Nephron (organoid): ENCODE data around the gene SF3B1.
"Not testable (repeated sequence)": the region's sequence is repeated elsewhere in the genome, so short reads cannot be mapped to it uniquely, and the experiment has no call there.

Experiments used
- H3K27ac Mint-ChIP-seq, 3 experiments: 2 replicates each; pipeline ENCODE4 v1.8.0; 2020; ENCODE audit warnings: mixed read lengths in 3 of 3, mild to moderate bottlenecking in 2 of 3, moderate library complexity in 1 of 3
- H3K27me3 Mint-ChIP-seq: 2 replicates; pipeline ENCODE4 v1.8.0; 2021; ENCODE audit warnings: low read depth, mild to moderate bottlenecking, moderate library complexity, mixed read lengths
- H3K36me3 Mint-ChIP-seq: 2 replicates; pipeline ENCODE4 v1.8.0; 2020; ENCODE audit warnings: low read depth, mixed read lengths
- H3K4me1 Mint-ChIP-seq: 2 replicates; pipeline ENCODE4 v1.8.0; 2020; ENCODE audit warnings: mixed read lengths
- H3K4me3 Mint-ChIP-seq, 3 experiments: 2 replicates each; pipeline ENCODE4 v1.8.0; 2020; ENCODE audit warnings: mild to moderate bottlenecking in 3 of 3, mixed read lengths in 3 of 3, moderate library complexity in 2 of 3
- H3K9me3 Mint-ChIP-seq: 2 replicates; pipeline ENCODE4 v1.8.0; 2020; ENCODE audit warnings: mixed read lengths
- TF ChIP-seq, protein P1 (sequence below), 3 experiments: fragments of 200-600 bp; sonication (generic); IDR thresholded peaks; one replicate each; pipeline ENCODE4 v1.5.0; 2021; ENCODE audit warnings: antibody characterized with exemption in 3 of 3; ENCODE audit not compliant: unreplicated experiment in 3 of 3

SF3B1 gene

DNA sequence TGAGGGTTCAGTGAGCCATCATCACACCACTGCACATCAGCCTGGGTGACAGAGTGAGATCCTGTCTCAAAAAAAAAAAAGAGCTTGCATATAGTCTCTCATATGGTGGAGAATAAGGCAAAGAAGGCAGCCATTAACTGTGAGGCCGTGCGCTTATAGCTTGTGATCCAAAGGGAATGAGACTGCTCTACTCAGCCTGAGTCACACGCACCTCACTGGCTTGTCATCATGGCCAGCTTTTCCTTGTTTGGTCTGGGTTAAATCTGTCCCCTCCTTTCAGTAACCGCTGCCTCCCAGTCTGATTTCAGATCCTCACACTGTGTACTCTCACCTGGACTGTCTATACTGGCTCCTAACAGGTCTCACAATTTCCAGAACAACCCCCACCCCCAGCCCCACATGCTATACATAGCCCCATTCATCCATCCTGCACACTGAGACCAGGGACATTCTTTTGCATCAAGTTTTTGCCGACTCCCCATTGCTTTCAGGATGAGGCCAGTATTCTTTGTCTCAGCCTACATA, 88.9 kb downstream of the SF3B1 start:
- H3K27me3 Mint-ChIP-seq = no peaks in the 10 kb centered on the region
- TF ChIP-seq, protein P1, sequence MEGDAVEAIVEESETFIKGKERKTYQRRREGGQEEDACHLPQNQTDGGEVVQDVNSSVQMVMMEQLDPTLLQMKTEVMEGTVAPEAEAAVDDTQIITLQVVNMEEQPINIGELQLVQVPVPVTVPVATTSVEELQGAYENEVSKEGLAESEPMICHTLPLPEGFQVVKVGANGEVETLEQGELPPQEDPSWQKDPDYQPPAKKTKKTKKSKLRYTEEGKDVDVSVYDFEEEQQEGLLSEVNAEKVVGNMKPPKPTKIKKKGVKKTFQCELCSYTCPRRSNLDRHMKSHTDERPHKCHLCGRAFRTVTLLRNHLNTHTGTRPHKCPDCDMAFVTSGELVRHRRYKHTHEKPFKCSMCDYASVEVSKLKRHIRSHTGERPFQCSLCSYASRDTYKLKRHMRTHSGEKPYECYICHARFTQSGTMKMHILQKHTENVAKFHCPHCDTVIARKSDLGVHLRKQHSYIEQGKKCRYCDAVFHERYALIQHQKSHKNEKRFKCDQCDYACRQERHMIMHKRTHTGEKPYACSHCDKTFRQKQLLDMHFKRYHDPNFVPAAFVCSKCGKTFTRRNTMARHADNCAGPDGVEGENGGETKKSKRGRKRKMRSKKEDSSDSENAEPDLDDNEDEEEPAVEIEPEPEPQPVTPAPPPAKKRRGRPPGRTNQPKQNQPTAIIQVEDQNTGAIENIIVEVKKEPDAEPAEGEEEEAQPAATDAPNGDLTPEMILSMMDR (IDR thresholded peaks at IDR 0.05; ENCODE audit: unreplicated experiment in 3 of 3) = no peak
- H3K27ac Mint-ChIP-seq = no peak overlapping the region
- no peaks in the 10 kb centered on the region for H3K9me3 Mint-ChIP-seq
- no peaks in the 10 kb centered on the region for H3K4me1 Mint-ChIP-seq
- no peak overlapping the region for H3K4me3 Mint-ChIP-seq
- H3K36me3 Mint-ChIP-seq = no peaks in the 10 kb centered on the region

DNA sequence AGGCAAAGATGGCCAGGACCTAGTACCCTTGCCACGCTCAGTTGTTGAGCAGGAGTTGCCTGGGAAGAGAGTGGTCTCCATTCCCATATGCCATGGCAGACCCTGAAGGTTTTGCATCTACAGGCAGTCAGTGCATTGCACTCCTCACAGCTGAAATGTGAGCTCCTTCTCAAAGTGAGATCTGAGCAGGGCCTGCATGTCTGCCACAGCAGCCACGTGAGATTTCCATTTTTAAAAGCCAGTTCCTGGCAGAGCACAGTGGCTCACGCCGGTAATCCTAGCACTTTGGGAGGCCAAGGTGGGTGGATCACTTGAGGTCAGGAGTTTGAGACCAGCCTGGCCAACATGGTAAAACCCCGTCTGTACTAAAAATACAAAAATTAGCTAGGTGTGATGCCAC, 90.9 kb downstream of the SF3B1 start:
- not testable (repeated sequence) for H3K36me3 Mint-ChIP-seq, H3K4me1 Mint-ChIP-seq, H3K4me3 Mint-ChIP-seq, H3K27ac Mint-ChIP-seq, H3K27me3 Mint-ChIP-seq, H3K9me3 Mint-ChIP-seq

DNA sequence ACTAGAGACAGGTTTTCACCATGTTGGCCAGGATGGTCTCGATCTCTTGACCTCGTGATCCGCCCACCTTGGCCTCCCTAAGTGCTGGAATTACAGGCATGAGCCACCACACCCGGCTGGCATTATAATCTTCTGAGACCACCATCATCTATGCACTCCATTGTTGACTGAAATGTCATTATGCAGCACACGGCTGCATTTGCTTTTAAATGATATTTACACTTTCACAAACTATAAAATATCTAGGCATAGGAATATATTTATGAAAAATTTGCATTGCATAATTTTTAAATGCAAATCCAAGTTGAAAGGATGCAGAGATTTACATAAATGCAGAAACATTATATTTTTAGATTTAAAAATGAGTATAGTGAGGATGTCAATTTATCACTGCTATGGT, 94.2 kb downstream of the SF3B1 start:
- TF ChIP-seq, protein P1 (IDR thresholded peaks at IDR 0.05; ENCODE audit: unreplicated experiment in 3 of 3) = no peak
- Mint-ChIP-seq H3K27ac (no peak overlapping the region), H3K4me3 (no peak overlapping the region), H3K4me1 (peaks cover 6% of the 10 kb centered on the region), H3K27me3 (no peaks in the 10 kb centered on the region), H3K36me3 (no peaks in the 10 kb centered on the region), H3K9me3 (no peaks in the 10 kb centered on the region)
